Osteoblast (primary cell): ENCODE measurements around the gene UBR3. TPM values are rescaled to one million over a fixed set of nuclear protein-coding genes. Genes with fewer than 3 reads are reported as not detected.

Experiments
- DNase-seq: peaks from one replicate; pipeline ENCODE4 v3.0.0; 2011; ENCODE audit warnings: low spot score, mixed read lengths; ENCODE audit not compliant: insufficient read length; ENCODE audit errors: missing footprints
- H2AFZ ChIP-seq: 2 replicates; pipeline ENCODE4 v1.6.0; 2011; ENCODE audit warnings: mild to moderate bottlenecking, low read length
- H3K27ac ChIP-seq: 2 replicates; pipeline ENCODE4 v1.5.1; 2011; ENCODE audit warnings: mild to moderate bottlenecking, low read depth, low read length, moderate library complexity
- H3K27me3 ChIP-seq: 2 replicates; pipeline ENCODE4 v1.6.0; 2012; ENCODE audit warnings: mild to moderate bottlenecking, control low read depth, inconsistent platforms, low read length, moderate library complexity; ENCODE audit not compliant: insufficient read depth
- H3K36me3 ChIP-seq: 2 replicates; pipeline ENCODE4 v1.5.1; 2011; ENCODE audit warnings: mild to moderate bottlenecking, low read length, control low read depth, moderate library complexity; ENCODE audit not compliant: insufficient read depth
- H3K4me1 ChIP-seq: 2 replicates; pipeline ENCODE4 v1.5.1; 2011; ENCODE audit warnings: mild to moderate bottlenecking, low read length, control low read depth, moderate library complexity; ENCODE audit not compliant: insufficient read depth
- H3K4me2 ChIP-seq: 2 replicates; pipeline ENCODE4 v1.6.0; 2011; ENCODE audit warnings: mild to moderate bottlenecking, low read length; ENCODE audit not compliant: insufficient read depth
- H3K4me3 ChIP-seq: fragments of 200-600 bp; sonication (generic); 3 replicates; pipeline ENCODE4 v1.5.1; 2012; ENCODE audit warnings: mild to moderate bottlenecking, low read length, inconsistent platforms; ENCODE audit not compliant: insufficient read depth
- H3K79me2 ChIP-seq: 2 replicates; pipeline ENCODE4 v1.6.0; 2012; ENCODE audit warnings: mild to moderate bottlenecking, low read length, control low read depth, inconsistent platforms; ENCODE audit not compliant: insufficient read depth
- H3K9me3 ChIP-seq: 2 replicates; pipeline ENCODE4 v1.5.1; 2011; ENCODE audit warnings: low read depth, low read length, control low read depth
- H4K20me1 ChIP-seq: 2 replicates; pipeline ENCODE4 v1.6.0; 2012; ENCODE audit warnings: mild to moderate bottlenecking, low read length, control low read depth; ENCODE audit not compliant: insufficient read depth
- total RNA-seq: library from RNA; depleted of rRNA; stranded (reverse); fragments of >200 nt; gene quantifications from 2 replicates; pipeline ENCODE4 v1.2.3, GENCODE V29; 2012
- TF ChIP-seq, protein P1 (sequence below): IDR thresholded peaks from 2 replicates; pipeline ENCODE4 v1.5.1; 2011; ENCODE audit warnings: mild to moderate bottlenecking, low read depth, low read length, moderate library complexity; ENCODE audit errors: extremely low read depth

Gene UBR3
- total RNA-seq, 1 donor: 42.7 TPM

- no peak overlapping the region for H2AFZ ChIP-seq
- H3K36me3 ChIP-seq: no peaks in the 10 kb centered on the region
Measured at GRCh38 chr2:169983506-169983905, 156.3 kb downstream of the UBR3 start.

GRCh38 chr2:169984145-169984544, 156.9 kb downstream of the UBR3 start:
- Histone ChIP-seq H3K36me3 (no peaks in the 10 kb centered on the region), H3K4me2 (no peak overlapping the region), H3K27me3 (no peaks in the 10 kb centered on the region), H2AFZ (no peak overlapping the region), H3K4me3 (no peak overlapping the region), H3K79me2 (no peaks in the 10 kb centered on the region), H3K4me1 (no peaks in the 10 kb centered on the region), H4K20me1 (no peaks in the 10 kb centered on the region), H3K9me3 (no peaks in the 10 kb centered on the region), H3K27ac (no peak overlapping the region)
- TF ChIP-seq, protein P1, sequence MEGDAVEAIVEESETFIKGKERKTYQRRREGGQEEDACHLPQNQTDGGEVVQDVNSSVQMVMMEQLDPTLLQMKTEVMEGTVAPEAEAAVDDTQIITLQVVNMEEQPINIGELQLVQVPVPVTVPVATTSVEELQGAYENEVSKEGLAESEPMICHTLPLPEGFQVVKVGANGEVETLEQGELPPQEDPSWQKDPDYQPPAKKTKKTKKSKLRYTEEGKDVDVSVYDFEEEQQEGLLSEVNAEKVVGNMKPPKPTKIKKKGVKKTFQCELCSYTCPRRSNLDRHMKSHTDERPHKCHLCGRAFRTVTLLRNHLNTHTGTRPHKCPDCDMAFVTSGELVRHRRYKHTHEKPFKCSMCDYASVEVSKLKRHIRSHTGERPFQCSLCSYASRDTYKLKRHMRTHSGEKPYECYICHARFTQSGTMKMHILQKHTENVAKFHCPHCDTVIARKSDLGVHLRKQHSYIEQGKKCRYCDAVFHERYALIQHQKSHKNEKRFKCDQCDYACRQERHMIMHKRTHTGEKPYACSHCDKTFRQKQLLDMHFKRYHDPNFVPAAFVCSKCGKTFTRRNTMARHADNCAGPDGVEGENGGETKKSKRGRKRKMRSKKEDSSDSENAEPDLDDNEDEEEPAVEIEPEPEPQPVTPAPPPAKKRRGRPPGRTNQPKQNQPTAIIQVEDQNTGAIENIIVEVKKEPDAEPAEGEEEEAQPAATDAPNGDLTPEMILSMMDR: no peak
- DNase-seq: no peak

More at GRCh38 chr2:169983506-169983905, 156.3 kb downstream of the UBR3 start:
- DNase-seq: no peak
- no peaks in the 10 kb centered on the region for H3K27me3 ChIP-seq
- no peaks in the 10 kb centered on the region for H4K20me1 ChIP-seq
- no peak overlapping the region for H3K4me3 ChIP-seq
- H3K9me3 ChIP-seq: no peaks in the 10 kb centered on the region
- no peak overlapping the region for H3K27ac ChIP-seq
- TF ChIP-seq, protein P1: no peak
- no peaks in the 10 kb centered on the region for H3K4me1 ChIP-seq
- H3K79me2 ChIP-seq: peaks cover 3% of the 10 kb centered on the region
- H3K4me2 ChIP-seq: no peak overlapping the region

GRCh38 chr2:169994752-169995151, 167.5 kb downstream of the UBR3 start:
- TF ChIP-seq, protein P1: no peak
- Histone ChIP-seq H3K36me3 (peaks cover 9% of the 10 kb centered on the region), H3K79me2 (no peaks in the 10 kb centered on the region), H3K9me3 (no peaks in the 10 kb centered on the region), H3K4me1 (no peaks in the 10 kb centered on the region), H2AFZ (no peak overlapping the region), H3K27me3 (no peaks in the 10 kb centered on the region), H3K4me3 (no peak overlapping the region), H3K27ac (no peak overlapping the region), H4K20me1 (no peaks in the 10 kb centered on the region), H3K4me2 (no peak overlapping the region)
- DNase-seq: no peak

DNA sequence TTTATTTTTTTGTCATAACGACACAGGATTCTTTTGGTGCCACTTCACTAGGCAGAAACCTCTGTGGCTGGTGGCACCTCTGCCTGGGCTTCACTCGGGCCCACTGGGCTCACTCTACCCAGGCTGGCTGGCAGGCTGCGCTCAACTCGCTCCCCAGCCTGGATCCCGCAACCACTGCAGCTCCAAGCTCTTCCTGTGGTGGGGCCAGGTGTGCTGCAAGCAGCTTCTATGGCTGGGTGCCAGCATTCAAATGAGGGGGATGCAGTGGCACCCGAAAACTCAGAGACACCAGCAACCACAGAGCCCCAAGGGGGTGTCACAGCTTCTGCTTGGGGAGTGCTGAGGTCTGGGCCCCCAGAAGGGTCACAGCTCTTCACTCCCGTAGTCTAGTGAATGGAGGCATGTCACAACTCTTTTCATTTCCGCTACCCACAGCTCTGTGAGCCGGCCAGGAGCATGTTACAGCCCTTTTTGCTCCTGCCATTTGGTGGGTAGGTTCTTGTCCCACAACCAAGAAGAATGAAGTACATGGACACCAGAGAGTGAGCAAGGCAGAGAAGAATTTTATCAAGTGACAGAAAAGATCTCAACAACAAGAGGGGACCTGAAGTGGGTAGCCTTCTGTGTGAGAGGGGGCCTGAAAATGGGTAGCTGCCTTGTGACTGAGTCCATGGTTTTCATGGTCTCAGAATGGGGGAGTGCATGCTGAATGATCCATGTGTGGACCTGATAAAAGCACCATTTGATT, 170.1 kb downstream of the UBR3 start:
- Histone ChIP-seq H3K4me2 (no peak overlapping the region), H3K79me2 (no peaks in the 10 kb centered on the region), H3K9me3 (no peaks in the 10 kb centered on the region), H2AFZ (no peak overlapping the region), H3K36me3 (peaks cover 9% of the 10 kb centered on the region), H3K27ac (no peak overlapping the region), H3K4me3 (no peak overlapping the region), H4K20me1 (no peaks in the 10 kb centered on the region), H3K27me3 (no peaks in the 10 kb centered on the region), H3K4me1 (no peaks in the 10 kb centered on the region)
- TF ChIP-seq, protein P1: no peak
- no peak for DNase-seq
